H7 (cell line): ENCODE results near the gene MZB1. TPM values are rescaled to one million over a fixed set of nuclear protein-coding genes. Genes with fewer than 3 reads are reported as not detected.
"Not testable (repeated sequence)": the region's sequence is repeated elsewhere in the genome, so short reads cannot be mapped to it uniquely, and the experiment has no call there.

Source experiments
- DNase-seq: peaks from one replicate; pipeline ENCODE4 v3.0.0; 2012
- H3K27me3 ChIP-seq: 2 replicates; pipeline ENCODE4 v1.6.0; 2011; ENCODE audit warnings: mild to moderate bottlenecking, low read length; ENCODE audit not compliant: control insufficient read depth, insufficient read depth
- H3K36me3 ChIP-seq: replicated peaks from 2 replicates; pipeline ENCODE4 v1.5.1; 2011; ENCODE audit warnings: low read length; ENCODE audit not compliant: control insufficient read depth, insufficient read depth
- H3K4me3 ChIP-seq: 2 replicates; pipeline ENCODE4 v1.5.1; 2011; ENCODE audit warnings: low read depth, mild to moderate bottlenecking, control low read depth, low read length, moderate library complexity; ENCODE audit not compliant: insufficient read depth
- total RNA-seq: library from RNA; depleted of rRNA; stranded (reverse); fragments of >200 nt; shearing (Covaris generic); gene quantifications from 2 replicates; pipeline ENCODE4 v1.2.3, GENCODE V29; 2014

Gene MZB1
- total RNA-seq, 1 experiment from 2014 or later, result not detected

- DNase-seq, result peak; percentile 59
- Histone ChIP-seq H3K4me3 (peak overlapping the region; percentile 65), H3K27me3 (peaks cover 31% of the 10 kb centered on the region), H3K36me3 (no peaks in the 10 kb centered on the region)
Measured at GRCh38 chr5:139391570-139392323, 2.0 kb upstream of the MZB1 start.

- peaks cover 31% of the 10 kb centered on the region for H3K27me3 ChIP-seq
- peak; percentile 62 for DNase-seq
- no peak overlapping the region for H3K4me3 ChIP-seq
- no peaks in the 10 kb centered on the region for H3K36me3 ChIP-seq
Measured at GRCh38 chr5:139390639-139391569, 1.2 kb upstream of the MZB1 start.

GRCh38 chr5:139388198-139388821 lies 1.4 kb downstream of the MZB1 start:
- Histone ChIP-seq H3K4me3 (no peak overlapping the region), H3K36me3 (no peaks in the 10 kb centered on the region), H3K27me3 (peaks cover 7% of the 10 kb centered on the region)
- peak; percentile 79 for DNase-seq

GRCh38 chr5:139387611-139388197 lies 2.0 kb downstream of the MZB1 start:
- Histone ChIP-seq H3K27me3 (peaks cover under 1% of the 10 kb centered on the region; the same call in 1 of the 2 replicates), H3K36me3 (no peaks in the 10 kb centered on the region), H3K4me3 (no peak overlapping the region)
- peak; percentile 55 for DNase-seq

GRCh38 chr5:139386956-139387355 lies 2.8 kb downstream of the MZB1 start:
- not testable (repeated sequence) for H3K36me3 ChIP-seq, H3K27me3 ChIP-seq, H3K4me3 ChIP-seq
- peak; percentile 5 for DNase-seq

GRCh38 chr5:139386050-139386438 lies 3.7 kb downstream of the MZB1 start:
- H3K27me3 ChIP-seq, result no peaks in the 10 kb centered on the region
- no peaks in the 10 kb centered on the region for H3K36me3 ChIP-seq
- peak; percentile 19 for DNase-seq
- no peak overlapping the region for H3K4me3 ChIP-seq

- DNase-seq, result peak; percentile 56
- H3K4me3 ChIP-seq, result no peak overlapping the region
- H3K36me3 ChIP-seq, result no peaks in the 10 kb centered on the region
- H3K27me3 ChIP-seq, result no peaks in the 10 kb centered on the region
Measured at GRCh38 chr5:139385061-139386049, 4.4 kb downstream of the MZB1 start.

GRCh38 chr5:139384591-139385051 lies 5.1 kb downstream of the MZB1 start:
- DNase-seq, result no peak
- Histone ChIP-seq H3K36me3 (no peaks in the 10 kb centered on the region), H3K4me3 (no peak overlapping the region), H3K27me3 (no peaks in the 10 kb centered on the region)

GRCh38 chr5:139383993-139384590 lies 5.6 kb downstream of the MZB1 start:
- no peak overlapping the region for H3K4me3 ChIP-seq
- no peaks in the 10 kb centered on the region for H3K36me3 ChIP-seq
- H3K27me3 ChIP-seq, result no peaks in the 10 kb centered on the region
- DNase-seq, result no peak

- H3K4me3 ChIP-seq, result no peak within 1 kb of the TSS
- no peaks in the 10 kb centered on the region for H3K36me3 ChIP-seq
- DNase-seq, result no peak
- H3K27me3 ChIP-seq, result no peaks in the 10 kb centered on the region
Measured at GRCh38 chr5:139383275-139383992, 6.3 kb downstream of the MZB1 start, which contains the start of gene SLC23A1. SLC23A1 (minus strand) TSS chr5:139383297; CDS start chr5:139383253, 44 bp downstream.

- Histone ChIP-seq H3K36me3 (no peaks in the 10 kb centered on the region), H3K4me3 (no peak overlapping the region)
- DNase-seq, result no peak
Measured at GRCh38 chr5:139382807-139383206, 6.9 kb downstream of the MZB1 start.

GRCh38 chr5:139381837-139382761 lies 7.6 kb downstream of the MZB1 start:
- DNase-seq, result no peak
- H3K4me3 ChIP-seq, result no peak overlapping the region

More at GRCh38 chr5:139382807-139383206, 6.9 kb downstream of the MZB1 start:
- H3K27me3 ChIP-seq, result no peaks in the 10 kb centered on the region

More at GRCh38 chr5:139381837-139382761, 7.6 kb downstream of the MZB1 start:
- H3K36me3 ChIP-seq, result no peaks in the 10 kb centered on the region
- H3K27me3 ChIP-seq, result no peaks in the 10 kb centered on the region
